Effector CD8-positive, alpha-beta T cell (primary cell): ENCODE data around the gene RUFY4.
"Not testable (repeated sequence)": the region's sequence is repeated elsewhere in the genome, so short reads cannot be mapped to it uniquely, and the experiment has no call there.

Experiments used
- DNase-seq: peaks from one replicate; lab custom pipeline; 2025; lab: John Stamatoyannopoulos, UW

Gene RUFY4

GRCh38 chr2:218031771-218032257 lies 37.2 kb upstream of the RUFY4 start:
- no peak for DNase-seq

- no peak for DNase-seq
Observed at GRCh38 chr2:218032336-218033171, 36.5 kb upstream of the RUFY4 start.

- no peak for DNase-seq
Observed at GRCh38 chr2:218033208-218033589, 35.9 kb upstream of the RUFY4 start.

- DNase-seq: no peak
Observed at GRCh38 chr2:218033590-218034496, 35.2 kb upstream of the RUFY4 start.

- peak; percentile 16 for DNase-seq
Observed at GRCh38 chr2:218034497-218035213, 34.4 kb upstream of the RUFY4 start.

- DNase-seq: no peak
Observed at GRCh38 chr2:218035463-218036100, 33.5 kb upstream of the RUFY4 start.

GRCh38 chr2:218036371-218036770 lies 32.7 kb upstream of the RUFY4 start:
- no peak for DNase-seq

GRCh38 chr2:218039171-218039570 lies 29.9 kb upstream of the RUFY4 start:
- no peak for DNase-seq

- no peak for DNase-seq
Observed at GRCh38 chr2:218040883-218041282, 28.2 kb upstream of the RUFY4 start.

- no peak for DNase-seq
Observed at GRCh38 chr2:218041302-218042168, 27.5 kb upstream of the RUFY4 start.

- DNase-seq: no peak
Observed at GRCh38 chr2:218043100-218043499, 26.0 kb upstream of the RUFY4 start.

- no peak for DNase-seq
Observed at GRCh38 chr2:218043701-218044109, 25.3 kb upstream of the RUFY4 start.

GRCh38 chr2:218044599-218044998 lies 24.5 kb upstream of the RUFY4 start:
- DNase-seq: not testable (repeated sequence)

- no peak for DNase-seq
Observed at GRCh38 chr2:218046238-218046637, 22.8 kb upstream of the RUFY4 start.

- DNase-seq: no peak
Observed at GRCh38 chr2:218047536-218048225, 21.4 kb upstream of the RUFY4 start.

GRCh38 chr2:218051903-218052302 lies 17.1 kb upstream of the RUFY4 start:
- DNase-seq: no peak

- DNase-seq: no peak
Observed at GRCh38 chr2:218059289-218059688, 9.8 kb upstream of the RUFY4 start.

- no peak for DNase-seq
Observed at GRCh38 chr2:218060118-218060517, 8.9 kb upstream of the RUFY4 start.

GRCh38 chr2:218060950-218061660 lies 7.9 kb upstream of the RUFY4 start:
- DNase-seq: no peak
